ENCODE data around the gene PCYT1A.
"Not testable (repeated sequence)": the region's sequence is repeated elsewhere in the genome, so short reads cannot be mapped to it uniquely, and the experiment has no call there.

- TF ChIP-seq, protein P1, sequence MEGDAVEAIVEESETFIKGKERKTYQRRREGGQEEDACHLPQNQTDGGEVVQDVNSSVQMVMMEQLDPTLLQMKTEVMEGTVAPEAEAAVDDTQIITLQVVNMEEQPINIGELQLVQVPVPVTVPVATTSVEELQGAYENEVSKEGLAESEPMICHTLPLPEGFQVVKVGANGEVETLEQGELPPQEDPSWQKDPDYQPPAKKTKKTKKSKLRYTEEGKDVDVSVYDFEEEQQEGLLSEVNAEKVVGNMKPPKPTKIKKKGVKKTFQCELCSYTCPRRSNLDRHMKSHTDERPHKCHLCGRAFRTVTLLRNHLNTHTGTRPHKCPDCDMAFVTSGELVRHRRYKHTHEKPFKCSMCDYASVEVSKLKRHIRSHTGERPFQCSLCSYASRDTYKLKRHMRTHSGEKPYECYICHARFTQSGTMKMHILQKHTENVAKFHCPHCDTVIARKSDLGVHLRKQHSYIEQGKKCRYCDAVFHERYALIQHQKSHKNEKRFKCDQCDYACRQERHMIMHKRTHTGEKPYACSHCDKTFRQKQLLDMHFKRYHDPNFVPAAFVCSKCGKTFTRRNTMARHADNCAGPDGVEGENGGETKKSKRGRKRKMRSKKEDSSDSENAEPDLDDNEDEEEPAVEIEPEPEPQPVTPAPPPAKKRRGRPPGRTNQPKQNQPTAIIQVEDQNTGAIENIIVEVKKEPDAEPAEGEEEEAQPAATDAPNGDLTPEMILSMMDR (IDR thresholded peaks at IDR 0.05; ENCODE audit: borderline replicate concordance, extremely low read depth, low read length, poor library complexity, severe bottlenecking), result not testable (repeated sequence)
- not testable (repeated sequence) for TF ChIP-seq EZH2 (IDR thresholded peaks at IDR 0.05; ENCODE audit: borderline replicate concordance, low read depth, low read length, severe bottlenecking)
Measured at GRCh38 chr3:196244166-196244565, 43.4 kb downstream of the PCYT1A start.

Data from DND-41 (cell line).